ENCODE data around the gene TCERG1.
A peak's percentile ranks its signal among the peaks of the same experiment; 100 is the strongest.

The TCERG1 gene

DNA sequence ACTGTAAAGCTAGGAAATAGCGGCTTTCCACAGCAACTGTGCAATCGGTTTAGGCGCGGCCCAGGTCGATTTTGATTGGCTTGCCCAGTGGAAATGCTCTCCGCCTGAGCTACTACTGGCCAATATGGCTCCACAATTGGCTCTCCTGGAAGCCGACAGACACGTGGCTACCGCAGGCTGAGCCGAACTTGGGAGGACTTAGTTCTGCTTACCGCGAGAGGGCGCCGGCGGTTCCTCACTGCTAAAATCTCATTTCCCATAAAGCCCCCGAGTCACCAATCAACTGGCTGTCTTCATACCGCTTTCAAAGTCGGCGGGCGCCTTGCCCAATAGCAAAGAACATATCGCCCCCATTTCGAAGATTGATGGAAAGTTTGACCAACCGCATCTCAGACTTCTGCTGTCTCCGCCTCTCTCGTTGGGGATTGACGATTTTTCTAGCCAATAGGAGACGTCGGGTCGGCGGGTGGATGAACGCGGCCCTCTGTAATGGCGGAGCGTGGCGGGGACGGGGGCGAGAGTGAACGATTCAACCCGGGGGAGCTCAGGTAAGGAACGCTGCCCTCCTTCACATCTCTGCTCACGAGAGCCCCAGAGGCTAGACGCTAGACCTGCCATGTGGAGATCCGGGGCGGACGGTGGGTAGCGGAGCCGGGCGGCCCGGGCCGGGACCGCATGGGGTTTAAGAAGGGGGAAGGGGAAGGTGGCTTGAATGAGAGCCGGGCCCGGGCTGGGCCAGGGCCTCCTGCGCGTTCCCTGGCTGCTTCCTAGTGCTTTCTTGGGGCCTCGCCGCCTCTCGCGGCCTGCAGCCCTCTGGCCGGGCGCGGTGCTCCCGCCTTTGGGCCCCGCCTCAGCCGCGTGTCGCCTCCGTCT is at the start of gene TCERG1:
Gene TCERG1, plus strand, starts transcription at position 473 of the 873 bp plus-strand sequence. Its CDS starts 17 bp downstream, at position 490.
- Histone ChIP-seq H3K4me1 (ENCODE audit: control insufficient read depth in 2 of 2, insufficient read depth in 2 of 2, low read length in 2 of 2) (peaks cover 27 to 30% of the 10 kb centered on the region in 2 donors), H3K4me3 (ENCODE audit: low read length in 2 of 2) (peak within 1 kb of the TSS; percentile 92 to 100), H3K9ac (ENCODE audit: low read depth in 1 of 2, low read length in 2 of 2) (peak within 1 kb of the TSS; percentile 95 to 97), H3K27ac (ENCODE audit: low read depth in 2 of 2, low read length in 2 of 2) (peak within 1 kb of the TSS; percentile 88 to 93), H3K27me3 (ENCODE audit: control insufficient read depth in 2 of 2, insufficient read depth in 2 of 2, low read length in 2 of 2) (no peaks in the 10 kb centered on the region), H3K9me3 (ENCODE audit: control insufficient read depth in 2 of 2, low read length in 2 of 2) (no peaks in the 10 kb centered on the region), H3K36me3 (ENCODE audit: control insufficient read depth in 2 of 2, insufficient read depth in 2 of 2, low read length in 2 of 2) (no peaks in the 10 kb centered on the region)

DNA sequence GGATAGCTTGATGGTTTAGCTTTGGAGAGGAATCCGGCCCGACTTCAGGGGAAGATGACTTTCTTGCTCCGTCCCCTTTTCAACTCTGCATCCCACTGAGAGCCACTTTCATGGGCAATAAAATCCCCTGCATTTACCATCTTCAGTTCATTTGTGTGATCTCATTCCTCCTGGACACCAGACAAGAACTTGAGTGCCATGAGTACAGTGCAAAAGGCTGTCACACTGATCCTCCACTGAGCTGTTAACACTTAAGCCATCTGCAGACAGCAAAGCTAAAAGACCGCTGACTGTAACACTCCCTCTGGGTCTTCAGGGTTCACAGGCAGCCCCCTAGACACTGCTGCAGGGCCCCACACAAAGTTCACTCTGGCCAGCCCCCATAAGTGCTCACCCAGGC is 48.3 kb upstream of the TCERG1 start:
- Histone ChIP-seq H3K9me3 (ENCODE audit: control insufficient read depth in 2 of 2, low read length in 2 of 2) (peaks cover 0 to 2% of the 10 kb centered on the region in 2 donors), H3K36me3 (ENCODE audit: control insufficient read depth in 2 of 2, insufficient read depth in 2 of 2, low read length in 2 of 2) (no peaks in the 10 kb centered on the region), H3K9ac (ENCODE audit: low read depth in 1 of 2, low read length in 2 of 2) (no peak overlapping the region)

DNA sequence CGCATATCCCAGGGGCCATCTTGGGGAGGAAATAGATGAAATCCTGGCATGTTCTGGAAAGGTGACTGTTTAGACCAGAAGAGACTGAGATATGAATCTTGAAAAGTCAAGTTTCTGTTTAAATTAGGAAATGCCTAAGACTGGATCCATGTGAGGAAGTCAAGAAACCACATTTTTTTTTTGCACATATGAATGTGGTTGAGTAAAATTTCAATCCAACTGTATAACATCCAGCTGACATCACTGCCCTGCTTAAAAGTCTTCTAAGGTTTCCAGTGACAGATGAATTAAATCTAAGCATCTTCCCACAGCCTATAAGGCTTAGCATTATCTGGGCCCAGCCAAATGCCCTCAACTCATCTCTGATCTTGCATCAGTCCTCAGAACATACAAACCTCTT is 47.7 kb upstream of the TCERG1 start:
- peaks cover 0 to 2% of the 10 kb centered on the region in 2 donors for H3K9me3 ChIP-seq (ENCODE audit: control insufficient read depth in 2 of 2, low read length in 2 of 2)
- H3K4me3 ChIP-seq (ENCODE audit: low read length in 2 of 2), result no peak overlapping the region
- H3K27ac ChIP-seq (ENCODE audit: low read depth in 2 of 2, low read length in 2 of 2), result no peak overlapping the region
- no peaks in the 10 kb centered on the region for H3K4me1 ChIP-seq (ENCODE audit: control insufficient read depth in 2 of 2, insufficient read depth in 2 of 2, low read length in 2 of 2)
- no peaks in the 10 kb centered on the region for H3K36me3 ChIP-seq (ENCODE audit: control insufficient read depth in 2 of 2, insufficient read depth in 2 of 2, low read length in 2 of 2)
- H3K9ac ChIP-seq (ENCODE audit: low read depth in 1 of 2, low read length in 2 of 2), result no peak overlapping the region
- peaks cover 15% of the 10 kb centered on the region in 2 donors for H3K27me3 ChIP-seq (ENCODE audit: control insufficient read depth in 2 of 2, insufficient read depth in 2 of 2, low read length in 2 of 2)

More for the DNA sequence above, 48.3 kb upstream of the TCERG1 start:
- Histone ChIP-seq H3K4me1 (ENCODE audit: control insufficient read depth in 2 of 2, insufficient read depth in 2 of 2, low read length in 2 of 2) (no peaks in the 10 kb centered on the region), H3K27ac (ENCODE audit: low read depth in 2 of 2, low read length in 2 of 2) (no peak overlapping the region), H3K27me3 (ENCODE audit: control insufficient read depth in 2 of 2, insufficient read depth in 2 of 2, low read length in 2 of 2) (peaks cover 11 to 15% of the 10 kb centered on the region in 2 donors), H3K4me3 (ENCODE audit: low read length in 2 of 2) (no peak overlapping the region)

DNA sequence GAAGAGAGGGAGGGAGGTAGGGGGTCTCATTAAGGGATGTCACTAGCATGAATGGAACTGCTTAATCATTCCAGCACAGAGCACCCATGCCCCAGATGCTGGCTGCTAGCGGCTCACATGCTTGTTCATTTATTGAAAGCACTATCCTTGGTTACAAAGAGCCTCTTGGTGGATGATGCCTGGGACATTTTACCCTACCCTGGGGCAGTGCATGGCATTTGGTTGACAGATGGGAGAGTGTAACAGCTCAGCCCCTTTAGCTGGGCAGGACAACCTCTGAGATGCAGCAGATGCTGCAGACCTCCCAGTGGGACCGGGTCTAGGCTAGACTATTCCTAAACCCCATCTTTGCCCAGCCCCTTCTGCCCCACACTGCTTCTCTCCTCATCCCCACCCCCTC is 46.9 kb upstream of the TCERG1 start:
- H3K36me3 ChIP-seq (ENCODE audit: control insufficient read depth in 2 of 2, insufficient read depth in 2 of 2, low read length in 2 of 2), result no peaks in the 10 kb centered on the region
- H3K27me3 ChIP-seq (ENCODE audit: control insufficient read depth in 2 of 2, insufficient read depth in 2 of 2, low read length in 2 of 2), result peaks cover 15% of the 10 kb centered on the region in 2 donors
- no peak overlapping the region for H3K27ac ChIP-seq (ENCODE audit: low read depth in 2 of 2, low read length in 2 of 2)
- no peaks in the 10 kb centered on the region for H3K4me1 ChIP-seq (ENCODE audit: control insufficient read depth in 2 of 2, insufficient read depth in 2 of 2, low read length in 2 of 2)
- peaks cover 0 to 2% of the 10 kb centered on the region in 2 donors for H3K9me3 ChIP-seq (ENCODE audit: control insufficient read depth in 2 of 2, low read length in 2 of 2)
- no peak overlapping the region for H3K4me3 ChIP-seq (ENCODE audit: low read length in 2 of 2)
- H3K9ac ChIP-seq (ENCODE audit: low read depth in 1 of 2, low read length in 2 of 2), result no peak overlapping the region

DNA sequence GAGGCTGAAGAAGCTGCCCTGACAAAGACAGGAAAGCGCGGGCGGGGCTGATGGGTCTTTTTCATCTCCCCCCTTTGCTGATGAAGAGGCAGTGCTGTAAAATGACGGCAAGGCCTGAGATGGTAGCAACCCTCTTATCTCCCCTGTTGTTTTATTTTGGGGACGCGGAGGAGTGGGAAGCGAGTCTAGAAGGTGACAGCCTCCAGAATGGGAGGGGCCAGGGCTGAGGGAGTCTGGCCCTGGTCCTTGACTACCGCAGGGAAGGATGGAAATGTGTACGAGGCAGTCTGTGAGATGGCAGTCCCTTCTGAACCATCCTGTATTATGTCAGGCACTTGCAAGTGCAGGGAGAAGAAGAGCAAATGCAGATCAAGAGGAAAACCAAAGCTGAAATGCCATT is 46.1 kb upstream of the TCERG1 start:
- Histone ChIP-seq H3K27me3 (ENCODE audit: control insufficient read depth in 2 of 2, insufficient read depth in 2 of 2, low read length in 2 of 2) (peaks cover 15% of the 10 kb centered on the region in 2 donors), H3K9ac (ENCODE audit: low read depth in 1 of 2, low read length in 2 of 2) (no peak overlapping the region), H3K9me3 (ENCODE audit: control insufficient read depth in 2 of 2, low read length in 2 of 2) (peaks cover 0 to 2% of the 10 kb centered on the region in 2 donors), H3K36me3 (ENCODE audit: control insufficient read depth in 2 of 2, insufficient read depth in 2 of 2, low read length in 2 of 2) (no peaks in the 10 kb centered on the region), H3K4me3 (ENCODE audit: low read length in 2 of 2) (no peak overlapping the region), H3K27ac (ENCODE audit: low read depth in 2 of 2, low read length in 2 of 2) (no peak overlapping the region), H3K4me1 (ENCODE audit: control insufficient read depth in 2 of 2, insufficient read depth in 2 of 2, low read length in 2 of 2) (no peaks in the 10 kb centered on the region)

DNA sequence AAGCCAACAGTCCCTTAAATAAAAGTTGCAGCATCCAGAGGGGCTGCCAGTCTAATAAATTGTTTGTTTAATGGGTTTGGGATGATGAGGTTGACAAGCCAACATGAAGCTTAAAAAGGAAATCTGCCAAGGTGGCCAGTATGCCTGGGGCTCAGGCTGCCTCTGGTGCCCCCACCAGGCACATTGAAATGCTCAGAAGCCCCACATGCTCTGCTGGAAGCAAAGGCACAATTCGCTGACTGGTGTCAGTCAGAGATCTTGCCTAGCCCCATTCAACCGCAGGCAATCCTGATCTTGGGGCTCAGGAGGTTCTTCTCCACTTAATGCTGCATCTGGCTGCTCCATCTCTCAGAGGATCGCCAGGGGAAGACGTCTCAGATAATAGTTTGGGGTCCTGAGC is 44.2 kb upstream of the TCERG1 start:
- H3K27me3 ChIP-seq (ENCODE audit: control insufficient read depth in 2 of 2, insufficient read depth in 2 of 2, low read length in 2 of 2), result peaks cover 14 to 15% of the 10 kb centered on the region in 2 donors
- H3K4me3 ChIP-seq (ENCODE audit: low read length in 2 of 2), result no peak overlapping the region
- no peaks in the 10 kb centered on the region for H3K9me3 ChIP-seq (ENCODE audit: control insufficient read depth in 2 of 2, low read length in 2 of 2)
- no peak overlapping the region for H3K27ac ChIP-seq (ENCODE audit: low read depth in 2 of 2, low read length in 2 of 2)
- no peaks in the 10 kb centered on the region for H3K36me3 ChIP-seq (ENCODE audit: control insufficient read depth in 2 of 2, insufficient read depth in 2 of 2, low read length in 2 of 2)
- no peaks in the 10 kb centered on the region for H3K4me1 ChIP-seq (ENCODE audit: control insufficient read depth in 2 of 2, insufficient read depth in 2 of 2, low read length in 2 of 2)
- H3K9ac ChIP-seq (ENCODE audit: low read depth in 1 of 2, low read length in 2 of 2), result no peak overlapping the region

DNA sequence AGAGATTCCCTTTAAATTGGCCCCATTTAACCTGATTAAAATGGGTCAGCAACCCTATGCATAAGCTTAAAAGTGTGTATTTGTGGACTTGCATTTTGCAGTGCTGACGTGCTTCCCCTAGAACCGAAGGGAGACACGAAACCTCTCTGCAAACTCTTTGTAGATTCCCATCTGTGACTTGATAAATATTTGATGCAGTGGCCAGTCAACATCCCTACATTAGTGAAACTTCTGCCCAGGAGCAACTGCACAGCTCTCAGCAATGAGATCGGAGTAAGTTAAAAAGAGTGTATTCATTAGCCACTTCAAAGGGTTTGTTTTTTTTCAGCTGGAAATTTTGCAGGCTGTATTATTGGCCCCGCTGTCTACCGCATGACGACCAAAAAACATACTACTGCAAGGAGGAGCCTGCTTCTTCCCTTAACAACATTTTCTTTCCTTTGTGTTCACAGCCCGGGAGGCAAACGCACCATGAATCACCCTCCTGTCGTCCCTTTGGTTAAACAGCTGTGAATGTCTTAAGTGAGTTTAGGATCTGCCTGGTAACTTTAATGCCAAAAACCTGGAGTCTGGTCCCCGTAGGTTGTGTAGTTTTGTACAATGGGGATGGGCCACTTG is 38.0 kb upstream of the TCERG1 start:
- no peaks in the 10 kb centered on the region for H3K9me3 ChIP-seq (ENCODE audit: control insufficient read depth in 2 of 2, low read length in 2 of 2)
- no peak overlapping the region for H3K4me3 ChIP-seq (ENCODE audit: low read length in 2 of 2)
- H3K4me1 ChIP-seq (ENCODE audit: control insufficient read depth in 2 of 2, insufficient read depth in 2 of 2, low read length in 2 of 2), result no peaks in the 10 kb centered on the region
- H3K9ac ChIP-seq (ENCODE audit: low read depth in 1 of 2, low read length in 2 of 2), result no peak overlapping the region
- H3K27me3 ChIP-seq (ENCODE audit: control insufficient read depth in 2 of 2, insufficient read depth in 2 of 2, low read length in 2 of 2), result peaks cover 0 to 2% of the 10 kb centered on the region in 2 donors
- no peak overlapping the region for H3K27ac ChIP-seq (ENCODE audit: low read depth in 2 of 2, low read length in 2 of 2)
- no peaks in the 10 kb centered on the region for H3K36me3 ChIP-seq (ENCODE audit: control insufficient read depth in 2 of 2, insufficient read depth in 2 of 2, low read length in 2 of 2)

DNA sequence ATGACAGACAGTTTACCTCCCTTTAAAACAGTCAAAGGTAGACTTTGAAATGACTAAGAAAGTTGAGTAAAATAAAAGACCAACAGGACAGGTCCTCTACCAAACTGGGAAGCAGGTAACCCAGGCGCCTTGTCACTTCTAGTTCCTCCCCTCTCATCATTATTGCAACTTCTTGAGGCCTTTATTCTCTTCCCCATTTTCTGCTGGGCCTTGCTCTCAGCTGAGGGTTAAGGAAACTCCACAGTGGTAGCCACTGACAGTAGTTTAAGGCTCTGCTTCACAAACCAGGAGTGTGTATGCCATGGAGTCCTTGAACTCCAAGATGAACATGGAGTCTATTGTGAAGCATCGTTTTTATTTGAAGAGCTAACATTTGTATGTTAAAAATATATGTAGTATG is 36.9 kb upstream of the TCERG1 start:
- no peaks in the 10 kb centered on the region for H3K9me3 ChIP-seq (ENCODE audit: control insufficient read depth in 2 of 2, low read length in 2 of 2)
- no peak overlapping the region for H3K9ac ChIP-seq (ENCODE audit: low read depth in 1 of 2, low read length in 2 of 2)
- H3K27ac ChIP-seq (ENCODE audit: low read depth in 2 of 2, low read length in 2 of 2), result no peak overlapping the region
- no peaks in the 10 kb centered on the region for H3K36me3 ChIP-seq (ENCODE audit: control insufficient read depth in 2 of 2, insufficient read depth in 2 of 2, low read length in 2 of 2)
- no peaks in the 10 kb centered on the region for H3K4me1 ChIP-seq (ENCODE audit: control insufficient read depth in 2 of 2, insufficient read depth in 2 of 2, low read length in 2 of 2)
- H3K4me3 ChIP-seq (ENCODE audit: low read length in 2 of 2), result no peak overlapping the region
- H3K27me3 ChIP-seq (ENCODE audit: control insufficient read depth in 2 of 2, insufficient read depth in 2 of 2, low read length in 2 of 2), result no peaks in the 10 kb centered on the region

DNA sequence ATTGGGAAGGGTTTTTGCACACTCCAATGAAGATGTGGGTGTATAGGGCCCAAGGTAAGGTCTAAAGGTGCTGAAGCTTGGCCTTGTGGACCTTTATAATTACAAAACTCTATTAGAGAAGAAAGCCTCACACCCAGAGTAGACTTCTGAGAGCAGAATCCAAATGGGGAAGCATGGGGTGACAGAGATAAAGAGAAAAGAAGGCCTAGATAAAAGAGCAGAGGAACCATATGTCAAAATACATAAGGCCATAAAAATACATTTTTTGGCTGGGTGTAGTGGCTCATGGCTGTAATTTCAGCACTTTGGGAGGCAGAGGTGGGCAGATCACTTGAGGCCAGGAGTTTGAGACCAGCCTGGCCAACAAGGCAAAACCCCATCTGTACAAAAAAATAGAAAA is 27.4 kb upstream of the TCERG1 start:
- no peaks in the 10 kb centered on the region for H3K4me1 ChIP-seq (ENCODE audit: control insufficient read depth in 2 of 2, insufficient read depth in 2 of 2, low read length in 2 of 2)
- no peak overlapping the region for H3K9ac ChIP-seq (ENCODE audit: low read depth in 1 of 2, low read length in 2 of 2)
- no peaks in the 10 kb centered on the region for H3K27me3 ChIP-seq (ENCODE audit: control insufficient read depth in 2 of 2, insufficient read depth in 2 of 2, low read length in 2 of 2)
- H3K9me3 ChIP-seq (ENCODE audit: control insufficient read depth in 2 of 2, low read length in 2 of 2), result no peaks in the 10 kb centered on the region
- no peaks in the 10 kb centered on the region for H3K36me3 ChIP-seq (ENCODE audit: control insufficient read depth in 2 of 2, insufficient read depth in 2 of 2, low read length in 2 of 2)
- no peak overlapping the region for H3K4me3 ChIP-seq (ENCODE audit: low read length in 2 of 2)
- H3K27ac ChIP-seq (ENCODE audit: low read depth in 2 of 2, low read length in 2 of 2), result no peak overlapping the region

DNA sequence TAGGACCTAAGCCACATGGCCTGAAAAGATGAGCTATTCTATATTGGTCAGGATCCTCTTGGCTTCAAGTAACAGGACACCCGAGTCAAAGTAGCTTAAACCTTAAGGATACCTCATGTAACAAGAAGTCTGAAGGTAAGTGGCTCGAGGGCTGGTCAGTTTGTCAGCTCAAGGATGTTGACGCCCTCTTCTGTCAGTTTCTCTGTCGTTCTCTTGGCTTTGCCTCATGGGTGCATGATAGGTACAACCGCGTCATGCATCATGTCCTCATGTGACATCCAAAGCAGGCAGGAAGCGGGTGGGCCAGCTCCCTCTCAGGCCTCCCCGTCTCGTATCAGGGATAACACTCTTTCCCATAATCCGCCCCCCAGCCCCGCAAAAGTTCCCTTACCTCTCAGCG is 22.1 kb upstream of the TCERG1 start:
- Histone ChIP-seq H3K4me1 (ENCODE audit: control insufficient read depth in 2 of 2, insufficient read depth in 2 of 2, low read length in 2 of 2) (peaks cover 5 to 6% of the 10 kb centered on the region in 2 donors), H3K27ac (ENCODE audit: low read depth in 2 of 2, low read length in 2 of 2) (no peak overlapping the region), H3K27me3 (ENCODE audit: control insufficient read depth in 2 of 2, insufficient read depth in 2 of 2, low read length in 2 of 2) (peaks cover 0 to 5% of the 10 kb centered on the region in 2 donors), H3K4me3 (ENCODE audit: low read length in 2 of 2) (no peak overlapping the region), H3K36me3 (ENCODE audit: control insufficient read depth in 2 of 2, insufficient read depth in 2 of 2, low read length in 2 of 2) (no peaks in the 10 kb centered on the region), H3K9me3 (ENCODE audit: control insufficient read depth in 2 of 2, low read length in 2 of 2) (no peaks in the 10 kb centered on the region), H3K9ac (ENCODE audit: low read depth in 1 of 2, low read length in 2 of 2) (no peak overlapping the region)
